Activated CD8-positive, alpha-beta memory T cell treated with anti-CD3 and anti-CD28 coated beads, Interleukin-2, amount 50 U/mL, for 4 hours (primary cell): ENCODE results near the gene GLTP.
"Not testable (repeated sequence)": the region's sequence is repeated elsewhere in the genome, so short reads cannot be mapped to it uniquely, and the experiment has no call there.

Experiments
- DNase-seq: peaks from one replicate; pipeline ENCODE4 v3.0.0-alpha.2; 2020

The GLTP gene

GRCh38 chr12:109876406-109876805, 3.9 kb downstream of the GLTP start:
- DNase-seq = no peak

GRCh38 chr12:109875572-109876131, 4.7 kb downstream of the GLTP start:
- DNase-seq = no peak

- no peak for DNase-seq
These were observed 6.7 kb downstream of the GLTP start for GRCh38 chr12:109873653-109874052.

GRCh38 chr12:109871668-109872314, 8.6 kb downstream of the GLTP start:
- no peak for DNase-seq

- DNase-seq = no peak
These were observed 9.7 kb downstream of the GLTP start for GRCh38 chr12:109870648-109871047.

- DNase-seq = no peak
These were observed 11.9 kb downstream of the GLTP start for GRCh38 chr12:109868182-109869051.

- DNase-seq = no peak
These were observed 15.4 kb downstream of the GLTP start for GRCh38 chr12:109864916-109865315.

- DNase-seq = no peak
These were observed 16.3 kb downstream of the GLTP start for GRCh38 chr12:109863847-109864712.

- not testable (repeated sequence) for DNase-seq
These were observed 17.9 kb downstream of the GLTP start for GRCh38 chr12:109862491-109862890.

GRCh38 chr12:109861689-109862314, 18.5 kb downstream of the GLTP start:
- no peak for DNase-seq

- DNase-seq = no peak
These were observed 19.4 kb downstream of the GLTP start for GRCh38 chr12:109860977-109861376.

GRCh38 chr12:109858764-109859163, 21.6 kb downstream of the GLTP start:
- DNase-seq = no peak

GRCh38 chr12:109857715-109858114, 22.6 kb downstream of the GLTP start:
- no peak for DNase-seq

- DNase-seq = no peak
These were observed 25.0 kb downstream of the GLTP start for GRCh38 chr12:109855377-109855776.

GRCh38 chr12:109850518-109850917, 29.8 kb downstream of the GLTP start:
- DNase-seq = not testable (repeated sequence)

- DNase-seq = no peak
These were observed 33.1 kb downstream of the GLTP start for GRCh38 chr12:109847142-109847735.

GRCh38 chr12:109845824-109846205, 34.5 kb downstream of the GLTP start:
- no peak for DNase-seq

GRCh38 chr12:109844983-109845823, 35.1 kb downstream of the GLTP start:
- peak; percentile 89 for DNase-seq

GRCh38 chr12:109844091-109844490, 36.2 kb downstream of the GLTP start:
- DNase-seq = no peak

GRCh38 chr12:109842021-109842420, 38.3 kb downstream of the GLTP start:
- no peak for DNase-seq

- DNase-seq = no peak
These were observed 39.0 kb downstream of the GLTP start for GRCh38 chr12:109841356-109841755.
